Left ventricle myocardium inferior (tissue), 1 donor: ENCODE results near the gene PALLD. TPM values are rescaled to one million over a fixed set of nuclear protein-coding genes. Genes with fewer than 3 reads are reported as not detected.
A peak's percentile ranks its signal among the peaks of the same experiment; 100 is the strongest.

Source experiments
- DNase-seq: peaks from one replicate; pipeline ENCODE4 v3.0.0-alpha.2; 2020
- H3K27ac ChIP-seq: fragments of 200-600 bp; replicated peaks from 2 replicates; pipeline ENCODE4 v1.8.0; 2021
- H3K27me3 ChIP-seq: fragments of 200-600 bp; 2 replicates; pipeline ENCODE4 v1.8.0; 2021; ENCODE audit warnings: low read depth
- H3K36me3 ChIP-seq: fragments of 200-600 bp; 2 replicates; pipeline ENCODE4 v1.8.0; 2021
- H3K4me1 ChIP-seq: fragments of 200-600 bp; 2 replicates; pipeline ENCODE4 v1.8.0; 2021
- H3K4me3 ChIP-seq: fragments of 200-600 bp; 2 replicates; pipeline ENCODE4 v1.8.0; 2021; ENCODE audit warnings: mild to moderate bottlenecking, moderate library complexity
- H3K9me3 ChIP-seq: fragments of 200-600 bp; replicated peaks from 2 replicates; pipeline ENCODE4 v1.8.0; 2021
- intact Hi-C: fragments of 100-400 bp; cut with micrococcal nuclease; formaldehyde crosslinking; loops from one replicate; pipeline ENCODE4 v1.11.0; 2022
- total RNA-seq: library from RNA; stranded (reverse); fragmentation: NEBNext Ultra II Directional; extraction: Animal tissue kit (Norgen Biotek cat#: 25700); gene quantifications from one replicate; pipeline ENCODE4 v1.2.1, GENCODE V29; 2021
- TF ChIP-seq, protein P1 (sequence below): fragments of 200-600 bp; IDR thresholded peaks from 2 replicates; pipeline ENCODE4 v1.8.0; 2021; ENCODE audit warnings: antibody characterized with exemption, mild to moderate bottlenecking, borderline replicate concordance
- donor health status: DM: no; HTN: yes; CAD: no; lungs with severe emphysema.

The PALLD gene
- total RNA-seq, 1 donor from 2014 or later = 871 TPM

- DNase-seq = no peak
- Histone ChIP-seq H3K27me3 (no peaks in the 10 kb centered on the region), H3K4me3 (no peak overlapping the region), H3K9me3 (no peaks in the 10 kb centered on the region), H3K27ac (no peak overlapping the region), H3K4me1 (no peaks in the 10 kb centered on the region), H3K36me3 (peaks cover 90% of the 10 kb centered on the region)
- TF ChIP-seq, protein P1, sequence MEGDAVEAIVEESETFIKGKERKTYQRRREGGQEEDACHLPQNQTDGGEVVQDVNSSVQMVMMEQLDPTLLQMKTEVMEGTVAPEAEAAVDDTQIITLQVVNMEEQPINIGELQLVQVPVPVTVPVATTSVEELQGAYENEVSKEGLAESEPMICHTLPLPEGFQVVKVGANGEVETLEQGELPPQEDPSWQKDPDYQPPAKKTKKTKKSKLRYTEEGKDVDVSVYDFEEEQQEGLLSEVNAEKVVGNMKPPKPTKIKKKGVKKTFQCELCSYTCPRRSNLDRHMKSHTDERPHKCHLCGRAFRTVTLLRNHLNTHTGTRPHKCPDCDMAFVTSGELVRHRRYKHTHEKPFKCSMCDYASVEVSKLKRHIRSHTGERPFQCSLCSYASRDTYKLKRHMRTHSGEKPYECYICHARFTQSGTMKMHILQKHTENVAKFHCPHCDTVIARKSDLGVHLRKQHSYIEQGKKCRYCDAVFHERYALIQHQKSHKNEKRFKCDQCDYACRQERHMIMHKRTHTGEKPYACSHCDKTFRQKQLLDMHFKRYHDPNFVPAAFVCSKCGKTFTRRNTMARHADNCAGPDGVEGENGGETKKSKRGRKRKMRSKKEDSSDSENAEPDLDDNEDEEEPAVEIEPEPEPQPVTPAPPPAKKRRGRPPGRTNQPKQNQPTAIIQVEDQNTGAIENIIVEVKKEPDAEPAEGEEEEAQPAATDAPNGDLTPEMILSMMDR = no peak
- intact Hi-C loops = loop anchor here (5.0 kb wide), 1 partner anchor 576 kb away; no protein-coding TSS in a partner anchor
Measured at GRCh38 chr4:168925789-168926490, 429.1 kb downstream of the PALLD start.

- Histone ChIP-seq H3K4me1 (no peaks in the 10 kb centered on the region), H3K27ac (no peak overlapping the region), H3K9me3 (peaks cover 23% of the 10 kb centered on the region), H3K4me3 (no peak overlapping the region), H3K36me3 (peaks cover 78% of the 10 kb centered on the region), H3K27me3 (no peaks in the 10 kb centered on the region)
- TF ChIP-seq, protein P1 = no peak
- intact Hi-C loops = loop anchor here (5.0 kb wide), 1 partner anchor 574 kb away; no protein-coding TSS in a partner anchor
- no peak for DNase-seq
Measured at GRCh38 chr4:168928346-168928745, 431.5 kb downstream of the PALLD start.

GRCh38 chr4:168928875-168929274 lies 432.0 kb downstream of the PALLD start:
- H3K4me3 ChIP-seq = no peak overlapping the region
- TF ChIP-seq, protein P1 = no peak
- H3K9me3 ChIP-seq = peaks cover 28% of the 10 kb centered on the region
- no peak overlapping the region for H3K27ac ChIP-seq
- H3K36me3 ChIP-seq = peaks cover 77% of the 10 kb centered on the region
- DNase-seq = no peak
- intact Hi-C loops = loop anchor here (5.0 kb wide), 1 partner anchor 573 kb away; no protein-coding TSS in a partner anchor
- H3K27me3 ChIP-seq = no peaks in the 10 kb centered on the region
- no peaks in the 10 kb centered on the region for H3K4me1 ChIP-seq

- Histone ChIP-seq H3K27ac (peak overlapping the region; percentile 36), H3K27me3 (no peaks in the 10 kb centered on the region), H3K9me3 (peaks cover 43% of the 10 kb centered on the region), H3K4me1 (no peaks in the 10 kb centered on the region), H3K4me3 (no peak overlapping the region), H3K36me3 (peaks cover 61% of the 10 kb centered on the region)
- intact Hi-C loops = no loop called here
- no peak for DNase-seq
- TF ChIP-seq, protein P1 = no peak
Measured at GRCh38 chr4:168930413-168931196, 433.8 kb downstream of the PALLD start.

GRCh38 chr4:168931215-168931650 lies 434.4 kb downstream of the PALLD start:
- H3K27ac ChIP-seq = no peak overlapping the region
- no peak for DNase-seq
- TF ChIP-seq, protein P1 = no peak
- H3K36me3 ChIP-seq = peaks cover 54% of the 10 kb centered on the region
- intact Hi-C loops = no loop called here
- H3K4me3 ChIP-seq = no peak overlapping the region
- no peaks in the 10 kb centered on the region for H3K4me1 ChIP-seq
- peaks cover 50% of the 10 kb centered on the region for H3K9me3 ChIP-seq
- H3K27me3 ChIP-seq = no peaks in the 10 kb centered on the region
